Lower lobe of right lung (tissue), 2 donors: ENCODE results near the gene N4BP2. TPM values are rescaled to one million over a fixed set of nuclear protein-coding genes. Genes with fewer than 3 reads are reported as not detected.

ENCODE experiments used
- ATAC-seq, 2 donors: fragments of 200-7000 bp; cut with Tn5 transposase; one replicate each; pipeline ENCODE4 v1.9.1; 2020 to 2022; ENCODE audit warnings: mild to moderate bottlenecking in 2 of 2, moderate library complexity in 2 of 2
- DNase-seq: peaks from one replicate; pipeline ENCODE4 v3.0.0-alpha.2; 2020
- H3K27ac ChIP-seq: fragments of 200-600 bp; one replicate; pipeline ENCODE4 v1.8.0; 2022
- H3K27me3 ChIP-seq: fragments of 200-600 bp; one replicate; pipeline ENCODE4 v1.8.0; 2022; ENCODE audit warnings: low read depth
- H3K36me3 ChIP-seq: fragments of 200-600 bp; one replicate; pipeline ENCODE4 v1.8.0; 2022; ENCODE audit warnings: mild to moderate bottlenecking
- H3K4me1 ChIP-seq: fragments of 200-600 bp; one replicate; pipeline ENCODE4 v1.8.0; 2022
- H3K4me3 ChIP-seq: fragments of 200-600 bp; one replicate; pipeline ENCODE4 v1.8.0; 2022; ENCODE audit warnings: mild to moderate bottlenecking
- H3K9me3 ChIP-seq: fragments of 200-600 bp; one replicate; pipeline ENCODE4 v1.8.0; 2022
- CTCF ChIP-seq: fragments of 200-600 bp; IDR thresholded peaks from one replicate; pipeline ENCODE4 v1.8.0; 2022; ENCODE audit warnings: antibody characterized with exemption, mild to moderate bottlenecking
- intact Hi-C: fragments of 100-400 bp; cut with DNase I; formaldehyde crosslinking; loops from one replicate; pipeline ENCODE4 v1.11.0; 2022
- total RNA-seq: library from RNA; stranded (reverse); fragmentation: NEBNext Ultra II Directional; extraction: Animal tissue kit (Norgen Biotek cat#: 25700); gene quantifications from one replicate; pipeline ENCODE4 v1.2.1, GENCODE V29; 2021
- donor health status: DM: no; HTN: yes; CAD: no; lungs with severe emphysema.

Gene N4BP2
- total RNA-seq, 1 donor from 2014 or later = 10.0 TPM

DNA sequence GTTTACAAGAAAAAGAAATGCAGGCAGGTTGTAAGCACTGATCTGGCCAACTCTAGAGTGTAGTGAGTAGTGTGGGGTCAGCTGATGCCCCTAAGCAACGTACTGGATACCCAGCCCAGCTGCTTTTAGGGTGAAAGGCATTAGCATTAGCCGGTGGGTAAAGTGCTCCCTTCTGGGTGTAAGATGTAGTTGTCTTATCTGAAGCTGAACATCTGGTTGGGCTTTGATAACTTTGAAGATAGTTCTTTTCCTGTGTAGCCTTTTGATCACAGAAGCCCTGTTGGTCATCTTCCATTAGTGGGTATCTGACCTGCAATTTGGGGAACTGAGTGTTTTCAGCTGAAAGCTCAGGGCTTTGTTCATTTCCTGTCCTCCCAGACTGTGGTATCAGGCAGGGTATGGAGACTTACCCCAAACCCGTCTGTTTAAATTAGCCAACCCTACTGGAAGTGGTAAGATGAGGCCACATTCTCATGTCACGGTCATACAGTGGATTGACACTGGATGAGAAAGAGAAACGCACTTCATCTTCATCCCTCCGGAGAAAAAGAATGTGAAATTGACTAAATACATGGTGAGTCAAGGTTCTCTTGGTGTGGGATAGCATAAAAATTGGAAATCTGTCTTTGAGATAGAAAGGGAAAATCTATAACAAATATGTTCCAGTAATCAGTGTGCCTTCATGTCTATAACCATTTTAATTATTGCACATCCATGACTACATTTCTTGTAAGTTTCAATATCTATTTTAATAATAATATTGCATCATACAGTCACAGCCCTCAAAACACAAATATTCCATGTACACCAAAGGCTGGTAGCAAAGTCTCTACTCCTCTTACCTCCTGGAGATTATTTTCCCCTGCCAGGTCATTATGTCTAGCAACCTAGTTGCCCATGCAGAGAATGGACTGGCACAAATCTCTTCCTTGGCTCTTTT lies 148.9 kb downstream of the N4BP2 start:
- TF ChIP-seq CTCF = no peak
- Histone ChIP-seq H3K36me3 (no peaks in the 10 kb centered on the region), H3K27ac (peak overlapping the region; percentile 58), H3K9me3 (no peaks in the 10 kb centered on the region), H3K4me3 (peak overlapping the region; percentile 17), H3K27me3 (no peaks in the 10 kb centered on the region), H3K4me1 (no peaks in the 10 kb centered on the region)
- DNase-seq = no peak
- ATAC-seq = peak; percentile 83 to 89
- intact Hi-C loops = no loop called here

GRCh38 chr4:40206426-40206825 lies 149.8 kb downstream of the N4BP2 start:
- H3K4me3 ChIP-seq = peak overlapping the region; percentile 11

More at GRCh38 chr4:40206426-40206825, 149.8 kb downstream of the N4BP2 start:
- intact Hi-C loops = no loop called here
- DNase-seq (no peak), ATAC-seq (no peak)
- H3K27ac ChIP-seq = peak overlapping the region; percentile 27
- H3K4me1 ChIP-seq = no peaks in the 10 kb centered on the region
- TF ChIP-seq CTCF = no peak
- no peaks in the 10 kb centered on the region for H3K36me3 ChIP-seq
- H3K9me3 ChIP-seq = no peaks in the 10 kb centered on the region
- no peaks in the 10 kb centered on the region for H3K27me3 ChIP-seq

Other genes starting within 250 kb of the N4BP2 start
- gene PDS5A, start 78.9 kb upstream of the N4BP2 start, total RNA-seq = 74.8 TPM
- gene RHOH, start 140.2 kb downstream of the N4BP2 start, total RNA-seq = 9.2 TPM